ENCODE results near the gene TMEM250.

Gene TMEM250

GRCh38 chr9:136138566-136138965 is 19.9 kb upstream of the TMEM250 start:
- peak; percentile 67 for DNase-seq (ENCODE audit: extremely low spot score)
- POLR2A ChIA-PET, result interaction anchor here (0.8 kb wide), 1 partner anchor 44 kb away, joined by 3 read pairs; no protein-coding TSS in a partner anchor
- TF ChIP-seq ELF4 (IDR thresholded peaks at IDR 0.05) (no peak), CTBP1 (IDR thresholded peaks at IDR 0.05; ENCODE audit: borderline replicate concordance) (no peak), BHLHE40 (IDR thresholded peaks at IDR 0.05; ENCODE audit: borderline replicate concordance) (no peak), SUZ12 (IDR thresholded peaks at IDR 0.05) (no peak), ZNF384 (IDR thresholded peaks at IDR 0.05) (no peak), L3MBTL2 (conservative IDR thresholded peaks at IDR 0.05) (no peak), LEF1 (IDR thresholded peaks at IDR 0.05; ENCODE audit: borderline replicate concordance) (no peak), FOXA1 (IDR thresholded peaks at IDR 0.05) (no peak), FOXM1 (IDR thresholded peaks at IDR 0.05; ENCODE audit: borderline replicate concordance) (no peak), ARNT (IDR thresholded peaks at IDR 0.05) (no peak), HDGF (IDR thresholded peaks at IDR 0.05; ENCODE audit: borderline replicate concordance) (no peak), TARDBP (IDR thresholded peaks at IDR 0.05) (no peak), SP1 (IDR thresholded peaks at IDR 0.05) (no peak)
- TF ChIP-seq, protein P1, sequence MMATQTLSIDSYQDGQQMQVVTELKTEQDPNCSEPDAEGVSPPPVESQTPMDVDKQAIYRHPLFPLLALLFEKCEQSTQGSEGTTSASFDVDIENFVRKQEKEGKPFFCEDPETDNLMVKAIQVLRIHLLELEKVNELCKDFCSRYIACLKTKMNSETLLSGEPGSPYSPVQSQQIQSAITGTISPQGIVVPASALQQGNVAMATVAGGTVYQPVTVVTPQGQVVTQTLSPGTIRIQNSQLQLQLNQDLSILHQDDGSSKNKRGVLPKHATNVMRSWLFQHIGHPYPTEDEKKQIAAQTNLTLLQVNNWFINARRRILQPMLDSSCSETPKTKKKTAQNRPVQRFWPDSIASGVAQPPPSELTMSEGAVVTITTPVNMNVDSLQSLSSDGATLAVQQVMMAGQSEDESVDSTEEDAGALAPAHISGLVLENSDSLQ (IDR thresholded peaks at IDR 0.05), result no peak; the same call in 1 of the 2 replicates
- CTCF ChIA-PET, result interaction anchor here (0.6 to 1.3 kb wide), 7 partner anchors 10 to 362 kb away, joined by 3 to 6 read pairs (median 3); no protein-coding TSS in a partner anchor

DNA sequence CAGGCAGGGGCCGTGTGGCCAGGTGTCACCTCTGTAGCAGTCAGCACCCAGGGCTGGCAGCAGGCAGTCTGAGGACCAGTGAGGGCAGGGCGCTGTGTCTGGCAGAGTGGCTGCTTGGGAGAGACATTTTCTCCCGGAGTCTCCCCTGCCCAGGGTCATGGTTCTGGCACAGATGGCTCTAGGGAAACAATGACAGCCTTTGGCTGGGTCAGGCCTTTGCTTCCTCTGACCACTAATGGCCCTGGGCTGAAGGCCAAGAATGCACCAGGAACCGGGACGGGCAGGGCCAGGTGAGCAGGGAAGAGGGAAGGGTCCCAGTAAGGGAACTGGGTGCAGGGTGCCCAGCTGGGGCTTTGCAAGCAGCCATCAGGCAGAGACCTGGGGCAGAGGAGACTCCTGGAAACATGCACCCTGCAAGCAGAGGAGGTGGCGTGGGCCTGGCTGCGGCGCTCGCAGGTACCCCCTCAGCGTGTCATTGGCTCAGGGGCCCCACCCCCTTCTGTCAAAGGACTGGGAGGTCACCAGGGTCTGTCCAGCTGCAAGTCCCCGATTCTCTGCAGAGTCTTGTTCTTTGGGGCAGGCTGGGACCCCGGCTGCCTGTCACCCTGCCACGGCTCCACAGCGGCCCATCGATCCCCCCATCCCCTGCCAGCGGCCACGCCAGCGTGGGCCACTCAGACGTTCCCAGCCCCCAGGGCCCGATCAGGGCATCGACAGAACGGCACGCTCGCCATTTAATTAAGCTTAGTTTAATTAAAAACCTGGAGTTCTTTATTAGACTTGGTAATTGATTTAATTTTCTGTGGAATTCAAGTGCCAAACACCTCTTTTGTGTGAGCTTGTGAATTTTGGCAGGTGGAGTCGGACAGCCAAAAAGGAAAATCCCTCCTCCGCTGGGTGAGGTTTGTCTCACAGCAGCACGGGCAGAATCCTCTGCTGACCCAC is 18.9 kb upstream of the TMEM250 start:
- CTCF ChIA-PET, result interaction anchor here (1.2 kb wide), 2 partner anchors 19 to 170 kb away, joined by 3 to 4 read pairs; no protein-coding TSS in a partner anchor
- POLR2A ChIA-PET, result interaction anchor here (0.8 kb wide), 1 partner anchor 43 kb away, joined by 3 read pairs; no protein-coding TSS in a partner anchor
- DNase-seq (ENCODE audit: extremely low spot score), result no peak
- TF ChIP-seq HDGF (IDR thresholded peaks at IDR 0.05; ENCODE audit: borderline replicate concordance), result no peak
- no peak for TF ChIP-seq SUZ12 (IDR thresholded peaks at IDR 0.05)
- no peak for TF ChIP-seq ELF4 (IDR thresholded peaks at IDR 0.05)
- TF ChIP-seq FOXM1 (IDR thresholded peaks at IDR 0.05; ENCODE audit: borderline replicate concordance), result no peak
- TF ChIP-seq SP1 (IDR thresholded peaks at IDR 0.05), result no peak
- no peak for TF ChIP-seq BHLHE40 (IDR thresholded peaks at IDR 0.05; ENCODE audit: borderline replicate concordance)
- no peak for TF ChIP-seq LEF1 (IDR thresholded peaks at IDR 0.05; ENCODE audit: borderline replicate concordance)
- TF ChIP-seq ZNF384 (IDR thresholded peaks at IDR 0.05), result no peak
- TF ChIP-seq L3MBTL2 (conservative IDR thresholded peaks at IDR 0.05), result no peak

DNA sequence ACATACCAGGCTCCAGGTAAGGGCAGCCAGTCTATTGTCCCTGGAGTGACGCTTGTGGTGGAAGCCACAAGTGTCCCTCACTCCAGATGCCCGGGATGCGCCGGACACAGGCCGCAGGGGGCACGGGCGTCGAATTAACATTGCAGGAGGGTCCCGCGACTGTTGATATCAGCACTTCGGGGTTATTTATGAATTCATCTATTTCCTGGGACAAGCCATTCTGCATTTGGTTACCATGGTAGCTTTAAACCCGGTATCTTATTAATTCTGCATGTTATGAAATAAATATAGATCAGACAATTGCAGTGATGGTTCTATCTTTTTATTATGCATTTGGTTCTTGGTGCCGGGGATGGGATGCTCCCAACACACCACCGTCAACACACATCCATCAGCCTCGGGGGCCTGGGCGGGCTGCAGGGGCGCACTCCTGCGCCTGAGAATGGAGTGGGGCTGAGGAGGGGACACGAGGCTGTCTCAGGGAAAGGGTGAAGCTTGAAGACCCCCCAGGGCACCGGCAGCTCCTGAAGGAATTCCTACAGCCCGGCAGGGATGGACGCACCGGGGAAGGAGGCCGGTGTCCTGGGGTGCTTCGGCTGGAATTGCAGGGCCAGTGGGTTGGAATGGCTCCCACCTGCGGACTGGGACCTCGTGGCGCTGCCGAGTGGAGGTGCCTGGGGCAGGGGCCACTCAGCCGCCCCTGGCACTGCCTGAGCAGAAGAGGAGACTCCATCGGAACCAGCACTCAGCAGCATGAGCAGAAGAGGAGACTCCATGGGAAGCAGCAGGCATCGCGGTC is 17.7 kb upstream of the TMEM250 start:
- DNase-seq (ENCODE audit: extremely low spot score), result no peak
- POLR2A ChIA-PET, result no interaction called here
- CTCF ChIA-PET, result no interaction called here
- TF ChIP-seq SUZ12 (IDR thresholded peaks at IDR 0.05), result no peak
- no peak for TF ChIP-seq ELF4 (IDR thresholded peaks at IDR 0.05)
- TF ChIP-seq ZNF384 (IDR thresholded peaks at IDR 0.05), result no peak
- no peak for TF ChIP-seq HDGF (IDR thresholded peaks at IDR 0.05; ENCODE audit: borderline replicate concordance)
- no peak for TF ChIP-seq CTBP1 (IDR thresholded peaks at IDR 0.05; ENCODE audit: borderline replicate concordance)
- TF ChIP-seq, protein P1 (IDR thresholded peaks at IDR 0.05), result no peak
- TF ChIP-seq TARDBP (IDR thresholded peaks at IDR 0.05), result no peak
- TF ChIP-seq BHLHE40 (IDR thresholded peaks at IDR 0.05; ENCODE audit: borderline replicate concordance), result no peak
- no peak for TF ChIP-seq NFRKB (IDR thresholded peaks at IDR 0.05)

GRCh38 chr9:136135326-136136126 is 16.9 kb upstream of the TMEM250 start:
- CTCF ChIA-PET, result no interaction called here
- POLR2A ChIA-PET, result no interaction called here
- no peak for TF ChIP-seq L3MBTL2 (conservative IDR thresholded peaks at IDR 0.05)
- TF ChIP-seq, protein P1 (IDR thresholded peaks at IDR 0.05), result no peak
- no peak for TF ChIP-seq NFRKB (IDR thresholded peaks at IDR 0.05)
- no peak for TF ChIP-seq FOXA1 (IDR thresholded peaks at IDR 0.05)
- no peak for DNase-seq (ENCODE audit: extremely low spot score)

DNA sequence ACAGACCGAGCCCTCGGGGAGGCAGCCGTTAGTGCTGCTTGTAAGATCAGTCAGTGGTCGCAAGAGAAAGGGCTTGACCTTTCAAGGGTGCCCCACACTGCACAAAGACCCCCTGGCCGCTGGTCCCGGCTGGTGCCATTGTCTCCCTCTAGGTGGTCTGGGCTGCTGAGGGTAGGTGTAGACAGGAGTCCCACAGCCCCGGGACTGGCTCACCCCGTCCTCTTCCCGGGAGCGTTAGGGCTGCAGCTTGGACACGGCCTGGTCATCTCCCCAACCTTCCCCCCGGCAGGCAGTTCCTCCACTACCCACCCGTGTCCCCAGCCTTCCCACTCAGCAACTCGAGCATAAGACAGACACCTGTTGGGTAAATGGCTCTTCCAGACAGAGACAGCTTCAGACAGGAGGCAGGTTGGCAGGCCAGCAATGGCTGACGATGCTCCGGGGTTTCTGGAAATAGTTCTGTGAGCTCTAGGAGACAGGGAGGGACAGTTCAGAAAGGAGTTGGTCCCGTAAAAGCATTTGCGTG is 15.3 kb upstream of the TMEM250 start:
- CTCF ChIA-PET, result no interaction called here
- TF ChIP-seq HDGF (IDR thresholded peaks at IDR 0.05; ENCODE audit: borderline replicate concordance), result no peak
- TF ChIP-seq ZNF384 (IDR thresholded peaks at IDR 0.05), result no peak
- TF ChIP-seq ARNT (IDR thresholded peaks at IDR 0.05), result no peak
- TF ChIP-seq TARDBP (IDR thresholded peaks at IDR 0.05), result no peak
- no peak for TF ChIP-seq FOXM1 (IDR thresholded peaks at IDR 0.05; ENCODE audit: borderline replicate concordance)
- no peak for TF ChIP-seq FOXA1 (IDR thresholded peaks at IDR 0.05)
- TF ChIP-seq CTBP1 (IDR thresholded peaks at IDR 0.05; ENCODE audit: borderline replicate concordance), result no peak
- TF ChIP-seq LEF1 (IDR thresholded peaks at IDR 0.05; ENCODE audit: borderline replicate concordance), result no peak
- TF ChIP-seq SUZ12 (IDR thresholded peaks at IDR 0.05), result no peak
- TF ChIP-seq FOXK2 (IDR thresholded peaks at IDR 0.05), result no peak
- TF ChIP-seq SP1 (IDR thresholded peaks at IDR 0.05), result no peak
- no peak for TF ChIP-seq ELF4 (IDR thresholded peaks at IDR 0.05)
- no peak for TF ChIP-seq BHLHE40 (IDR thresholded peaks at IDR 0.05; ENCODE audit: borderline replicate concordance)
- TF ChIP-seq L3MBTL2 (conservative IDR thresholded peaks at IDR 0.05), result no peak
- POLR2A ChIA-PET, result no interaction called here

More for the DNA sequence above, 15.3 kb upstream of the TMEM250 start:
- DNase-seq (ENCODE audit: extremely low spot score), result no peak

Data from HEK293T (cell line).